Stimulated activated CD8-positive, alpha-beta memory T cell treated with anti-CD3 and anti-CD28 coated beads, Interleukin-7, amount 100 ng/mL, for 4 hours (primary cell): ENCODE measurements around the gene DYRK1A.

Experiments used
- DNase-seq, 2 donors: peaks; one replicate each; pipeline ENCODE4 v3.0.0-alpha.2; 2020; ENCODE audit warnings: low read depth in 2 of 2

DYRK1A gene

DNA sequence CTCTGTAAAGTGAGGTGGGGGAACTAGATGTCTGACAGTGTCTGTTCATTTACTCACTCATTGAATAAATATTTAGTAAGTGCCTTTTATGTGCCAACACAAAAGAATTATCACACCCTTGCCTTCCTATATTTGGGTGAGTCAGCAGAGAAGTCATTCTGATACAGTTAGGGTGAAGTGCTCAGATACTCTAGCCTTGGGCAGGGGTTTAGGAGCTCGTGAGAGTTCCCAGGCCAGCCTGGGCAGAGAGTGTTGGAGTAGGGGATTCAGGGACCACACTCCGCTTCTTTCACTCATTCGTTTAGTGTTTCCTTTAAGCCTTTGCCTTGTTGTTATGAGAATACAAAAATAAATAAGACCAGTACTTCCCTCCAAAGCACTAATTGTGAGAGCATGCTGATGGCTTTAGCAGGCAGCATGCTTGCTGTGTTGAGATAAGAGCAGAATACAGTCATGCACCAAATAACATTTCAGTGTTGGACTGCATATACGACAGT lies 83.9 kb downstream of the DYRK1A start:
- DNase-seq: no peak

DNA sequence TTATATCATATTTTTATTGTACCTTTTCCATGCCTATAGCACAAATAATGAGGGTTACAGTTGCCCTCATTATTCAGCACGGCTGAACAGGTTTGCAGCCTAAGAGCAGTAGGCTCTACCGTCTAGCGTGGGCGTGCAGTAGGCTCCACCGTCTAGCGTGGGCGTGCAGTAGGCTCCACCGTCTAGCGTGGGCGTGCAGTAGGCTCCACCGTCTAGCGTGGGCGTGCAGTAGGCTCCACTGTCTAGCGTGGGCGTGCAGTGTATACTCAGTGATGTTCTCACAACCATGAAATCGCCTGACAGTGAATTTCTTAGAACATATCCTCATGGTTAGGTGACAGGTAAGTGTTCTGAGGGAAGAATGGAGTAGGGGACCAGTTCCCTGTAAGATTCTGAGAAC lies 84.9 kb downstream of the DYRK1A start:
- DNase-seq: peak in 1 of 2 donors; percentile 27

DNA sequence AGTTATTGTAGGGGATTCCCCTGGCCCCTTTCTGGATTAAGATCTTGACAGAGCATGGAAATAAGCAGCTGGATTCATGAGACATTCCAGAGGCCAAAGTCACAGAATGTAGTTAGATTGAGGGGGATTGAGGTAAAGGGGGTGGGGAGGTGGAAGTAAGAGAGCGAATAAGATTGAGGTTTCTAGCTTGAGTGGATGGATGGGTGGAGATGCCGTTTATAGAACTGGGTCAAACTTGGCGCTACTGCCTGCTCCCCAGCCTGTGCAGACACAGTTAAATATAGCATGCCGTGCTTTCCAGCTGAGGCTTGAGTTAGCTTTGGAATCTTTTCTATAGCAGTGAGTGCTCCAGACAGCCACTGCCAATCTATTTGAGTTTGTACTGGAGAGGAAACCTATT lies 85.7 kb downstream of the DYRK1A start:
- DNase-seq: no peak

DNA sequence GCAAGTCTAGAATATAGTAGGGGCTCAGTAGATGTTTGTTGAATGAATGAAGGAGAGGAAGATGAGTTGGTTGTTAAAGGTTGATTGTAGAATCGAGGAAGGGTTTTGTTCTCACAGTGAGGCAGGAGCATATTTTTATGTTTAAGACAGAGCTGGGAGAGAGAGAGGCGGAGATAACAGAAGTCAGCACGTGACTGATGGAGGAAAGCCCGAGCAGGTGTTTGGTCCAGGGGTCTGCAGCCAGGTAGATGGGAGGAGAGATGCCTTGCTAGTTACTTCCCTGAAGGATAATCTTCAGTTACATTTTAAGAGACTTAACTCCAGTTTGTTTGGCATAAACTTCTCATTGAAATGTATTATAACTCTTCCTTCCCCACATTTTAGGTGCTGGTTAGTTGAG lies 86.8 kb downstream of the DYRK1A start:
- no peak for DNase-seq

DNA sequence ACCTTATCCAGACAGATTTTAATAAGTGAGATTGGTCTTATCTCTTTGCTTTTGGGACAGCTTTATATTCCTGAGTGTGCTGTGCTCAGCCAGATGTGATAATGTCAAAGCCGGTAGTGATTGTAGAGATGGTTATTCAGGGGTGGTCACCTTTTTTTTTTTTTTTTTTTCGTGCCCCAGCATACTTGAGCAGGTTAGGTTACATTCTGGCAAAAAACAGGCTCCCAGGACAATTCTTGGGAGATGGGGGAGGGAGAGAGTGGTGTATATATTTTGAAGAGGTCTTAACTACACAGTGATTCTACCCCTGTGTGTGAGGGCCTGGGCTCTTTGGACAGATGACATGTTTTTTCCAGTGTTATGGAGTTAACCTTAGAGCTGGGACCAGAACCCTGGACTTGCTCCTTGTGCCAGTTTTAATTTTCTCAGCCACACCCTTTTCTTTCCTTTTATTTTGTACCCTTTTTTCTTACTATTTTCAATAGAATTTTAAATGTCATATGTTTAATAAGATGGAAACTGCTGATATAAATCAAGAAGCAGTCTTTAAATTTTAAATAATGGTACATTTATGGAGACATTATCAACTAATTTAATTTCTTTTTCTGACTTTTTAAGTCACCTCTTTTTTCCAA lies 88.4 kb downstream of the DYRK1A start:
- DNase-seq: no peak

DNA sequence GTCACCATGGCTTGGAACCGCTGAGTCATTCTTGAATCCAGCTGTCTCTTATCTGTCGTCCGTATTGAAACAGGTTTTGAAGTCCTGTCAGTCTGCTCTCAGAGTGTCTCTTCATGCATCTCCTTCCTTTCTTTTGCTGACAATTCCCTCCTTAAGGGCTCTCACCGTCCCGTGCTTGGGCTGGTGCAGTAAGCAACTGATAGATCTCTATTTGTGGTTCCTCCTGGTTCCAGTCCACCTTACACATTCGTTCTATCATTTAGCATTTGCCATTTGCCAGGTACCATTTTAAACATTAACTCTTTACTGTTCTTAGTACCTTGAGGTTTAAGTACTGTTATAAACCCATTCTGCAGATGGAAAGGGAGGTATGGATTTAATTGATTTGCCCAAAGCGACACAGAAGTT lies 88.9 kb downstream of the DYRK1A start:
- no peak for DNase-seq

DNA sequence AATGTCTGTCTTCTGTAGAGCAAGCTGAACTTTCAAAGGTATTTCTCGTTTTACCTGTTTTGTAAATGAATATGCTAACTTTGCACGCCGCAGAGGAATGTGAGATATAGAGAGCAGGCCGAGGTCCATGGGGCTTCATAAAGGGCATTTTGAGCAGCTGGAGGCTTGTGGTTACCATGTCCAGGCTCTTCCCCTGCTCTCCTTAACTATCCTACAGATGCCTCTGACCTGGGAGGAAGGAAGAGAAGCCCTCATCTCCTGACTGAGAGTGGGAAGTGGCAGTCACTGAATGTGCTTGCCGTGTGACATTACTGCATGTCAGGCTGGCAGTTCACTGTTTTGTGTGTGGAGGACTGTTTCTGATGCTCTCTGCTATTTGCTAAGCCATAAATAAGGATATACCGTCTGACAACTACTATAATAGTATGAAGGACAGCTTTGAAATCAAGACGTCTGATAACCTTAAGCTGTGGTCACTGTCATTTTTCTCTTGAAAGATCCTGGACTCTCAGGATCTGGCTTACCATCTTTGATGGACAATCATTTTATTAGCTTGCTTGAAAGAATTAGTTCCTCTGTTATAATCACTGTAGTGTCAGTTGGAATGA lies 92.2 kb downstream of the DYRK1A start:
- no peak for DNase-seq

DNA sequence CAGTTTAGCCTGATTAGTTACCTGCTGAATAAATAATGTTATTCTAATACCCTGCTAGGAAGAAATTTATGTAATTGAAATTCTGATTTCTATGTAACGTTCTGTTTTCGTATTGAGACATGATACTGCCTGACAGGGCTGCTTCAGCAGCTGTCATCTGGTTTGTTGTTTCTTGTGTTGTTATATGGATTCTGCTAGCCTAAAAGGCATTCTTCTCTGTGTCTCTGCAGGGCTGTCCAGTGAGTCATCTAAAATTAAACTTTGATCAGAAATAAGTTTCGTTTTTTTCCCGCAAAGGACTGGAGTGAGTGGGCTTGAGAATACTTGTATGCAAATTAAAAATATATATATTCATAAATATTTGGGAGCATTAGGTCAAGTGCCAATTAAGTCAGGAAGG lies 93.0 kb downstream of the DYRK1A start:
- DNase-seq: no peak

DNA sequence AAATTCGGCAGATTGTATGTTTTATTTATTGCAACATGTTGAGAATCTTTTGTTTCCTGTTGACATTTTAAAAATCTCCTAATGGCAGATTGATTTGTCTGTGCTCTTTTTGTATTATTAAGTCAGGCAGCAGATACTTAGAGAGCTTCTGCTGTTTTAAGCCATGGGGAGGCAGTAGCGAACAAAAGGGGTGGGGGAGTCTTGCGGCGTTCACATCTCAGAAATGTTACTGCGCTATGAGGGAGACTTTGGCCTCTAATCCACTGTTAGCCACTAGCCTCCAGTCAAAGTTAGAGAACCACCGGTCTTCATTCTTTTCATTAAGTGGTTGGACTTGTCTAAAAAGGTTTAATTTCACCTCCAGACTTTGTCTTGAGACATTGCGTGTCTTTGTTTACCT lies 93.6 kb downstream of the DYRK1A start:
- no peak for DNase-seq

DNA sequence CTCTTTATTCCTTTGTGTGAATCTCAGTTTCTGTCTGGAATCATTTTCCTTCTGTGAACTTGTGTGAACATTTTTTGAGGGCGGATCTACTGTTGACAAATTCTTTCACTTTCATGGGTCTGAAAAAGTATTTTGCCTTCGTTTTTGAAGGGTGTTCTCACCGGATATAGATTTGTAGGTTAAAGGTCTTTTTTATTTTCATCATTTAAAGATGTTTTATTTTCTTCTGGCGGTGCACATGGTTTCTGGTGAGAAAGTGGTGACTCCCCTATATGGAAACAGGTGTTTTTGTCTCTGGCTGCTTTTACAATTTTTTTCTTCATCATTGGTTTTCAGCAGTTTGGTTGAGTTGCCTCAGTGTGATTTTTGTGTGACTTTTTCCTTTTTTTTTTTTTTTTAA lies 94.9 kb downstream of the DYRK1A start:
- no peak for DNase-seq

DNA sequence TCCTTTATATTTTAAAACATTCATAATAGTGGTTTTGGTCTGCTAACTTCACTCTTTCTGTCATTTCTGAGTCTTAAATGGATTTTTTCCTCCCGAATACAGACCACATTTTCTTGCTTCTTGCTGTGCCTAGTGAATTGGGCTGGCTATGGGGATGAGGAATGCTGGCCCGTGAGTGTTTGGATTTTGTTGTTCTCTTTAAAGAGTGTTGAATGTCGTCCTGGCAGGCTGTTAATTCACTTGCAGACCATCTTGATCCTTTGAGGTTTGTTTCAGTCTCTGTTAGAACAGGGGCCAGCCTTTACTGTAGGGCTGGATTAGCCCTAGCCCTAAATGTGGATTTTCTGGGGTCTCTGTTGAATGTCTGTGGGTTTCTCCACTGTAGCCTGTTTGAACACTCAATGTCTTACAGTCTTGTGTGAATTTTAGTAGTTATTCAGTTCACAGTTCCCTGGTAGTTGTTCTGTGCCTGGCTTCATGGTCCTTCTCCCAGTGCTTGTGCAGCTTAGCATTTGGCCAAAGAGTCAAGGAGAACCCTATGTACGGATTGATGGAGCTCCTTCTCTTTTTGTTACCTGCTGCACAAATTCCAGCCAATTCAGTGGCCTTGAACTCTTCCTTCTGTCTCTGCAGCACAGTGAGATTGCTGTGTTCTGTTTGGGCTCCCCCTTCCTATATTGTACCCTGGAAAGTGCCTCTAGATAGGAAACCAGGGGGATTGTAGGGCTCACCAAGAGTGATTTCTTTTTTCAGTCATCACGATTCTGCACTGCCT lies 95.7 kb downstream of the DYRK1A start:
- no peak for DNase-seq

DNA sequence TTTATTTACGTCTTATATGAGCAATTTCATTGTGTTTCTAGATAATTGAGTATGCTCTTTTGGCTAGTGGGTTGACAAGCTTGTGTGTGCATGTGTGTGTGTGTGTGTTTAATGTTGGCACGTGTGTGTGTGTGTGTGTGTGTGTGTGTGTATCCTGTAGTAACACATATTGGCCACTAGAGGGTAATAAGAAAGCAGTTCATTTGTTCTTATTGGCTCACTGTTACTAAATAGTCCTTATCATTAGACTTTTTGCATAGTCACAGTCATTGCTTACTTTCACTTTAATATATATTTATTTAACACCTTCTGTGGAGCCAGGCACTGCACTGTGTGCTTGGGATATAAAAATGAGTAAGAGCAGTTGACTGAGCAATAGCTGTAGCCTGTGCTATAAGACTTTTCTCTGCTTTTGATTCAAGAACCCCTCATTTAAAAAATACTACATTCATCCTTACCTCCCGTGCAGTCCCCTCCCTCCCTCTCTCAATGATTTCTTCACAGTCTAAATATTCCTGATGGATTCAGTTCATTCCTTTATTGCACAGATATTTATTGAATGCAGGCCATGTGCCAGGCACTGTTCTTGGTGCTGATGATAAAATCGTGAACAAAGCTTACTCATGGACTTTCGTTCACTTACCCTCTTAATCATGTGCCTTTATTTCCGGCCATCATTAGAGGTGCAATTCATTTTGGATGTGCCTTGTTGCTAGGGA lies 96.7 kb downstream of the DYRK1A start:
- no peak for DNase-seq

DNA sequence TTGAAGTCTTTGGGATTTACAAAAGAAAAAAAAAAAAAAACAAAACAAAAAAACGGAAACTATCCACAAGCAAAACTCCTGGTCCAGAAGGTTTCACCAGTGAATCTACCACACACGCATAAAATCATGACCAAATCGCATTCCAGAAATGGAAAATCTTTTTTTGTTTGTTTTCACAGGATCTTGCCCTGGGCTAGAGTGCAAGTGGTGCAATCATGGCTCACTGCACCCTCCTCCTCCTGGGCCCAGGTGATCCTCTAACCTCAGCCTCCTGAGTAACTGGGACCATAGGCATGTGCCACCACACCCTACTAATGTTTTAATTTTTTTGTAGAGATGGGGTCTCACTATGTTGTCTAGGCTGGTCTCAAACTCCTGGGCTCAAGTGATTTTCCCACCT lies 100.5 kb downstream of the DYRK1A start:
- DNase-seq: no peak

DNA sequence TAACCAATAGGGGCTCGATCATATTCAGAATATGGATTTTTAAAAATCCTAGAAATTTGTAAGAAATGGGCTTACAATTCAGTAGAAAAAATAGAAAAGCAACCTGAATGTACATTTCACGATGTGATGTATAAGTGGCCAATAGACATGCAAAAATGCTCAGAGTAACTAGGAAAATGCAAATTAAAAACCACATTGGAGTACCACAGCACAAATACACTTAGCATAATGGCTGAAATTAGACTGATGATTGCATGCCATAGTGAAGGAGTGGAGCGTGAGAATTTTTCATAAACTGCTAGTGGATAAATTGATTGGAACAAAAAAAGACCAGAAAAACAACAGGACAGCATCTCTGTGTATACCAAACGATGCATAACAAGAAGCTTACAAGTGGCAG lies 102.3 kb downstream of the DYRK1A start:
- DNase-seq: no peak

DNA sequence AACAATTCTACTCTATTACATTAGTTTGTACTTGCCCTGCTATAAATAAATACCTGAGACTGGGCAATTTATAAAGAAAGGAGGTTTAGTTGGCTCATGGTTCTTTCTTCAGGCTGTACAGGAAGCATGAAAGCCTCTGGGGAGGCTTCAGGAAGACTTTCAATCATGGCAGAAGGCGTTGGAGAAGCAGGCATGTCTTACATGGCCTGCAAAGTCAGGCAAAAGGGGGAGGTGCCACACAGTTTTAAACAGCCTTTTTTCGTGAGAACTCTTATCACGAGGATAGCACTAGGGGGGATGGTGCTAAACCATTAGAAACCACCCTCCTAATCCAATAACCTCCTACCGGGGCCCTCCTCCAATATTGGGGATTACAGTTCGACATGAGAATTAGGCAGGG lies 102.9 kb downstream of the DYRK1A start:
- DNase-seq: no peak

DNA sequence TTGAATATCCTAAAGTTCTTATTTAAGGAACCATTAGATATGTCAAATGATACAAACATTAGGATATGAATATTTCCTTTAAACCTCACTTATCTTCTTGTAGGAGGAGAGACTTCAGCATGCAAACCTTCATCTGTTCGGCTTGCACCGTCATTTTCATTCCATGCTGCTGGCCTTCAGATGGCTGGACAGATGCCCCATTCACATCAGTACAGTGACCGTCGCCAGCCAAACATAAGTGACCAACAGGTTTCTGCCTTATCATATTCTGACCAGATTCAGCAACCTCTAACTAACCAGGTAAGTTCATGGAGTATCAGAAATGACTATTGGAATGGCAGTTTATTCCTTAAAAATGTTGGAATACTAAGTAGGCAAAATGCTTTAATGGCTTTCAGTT lies 106.0 kb downstream of the DYRK1A start:
- no peak for DNase-seq

DNA sequence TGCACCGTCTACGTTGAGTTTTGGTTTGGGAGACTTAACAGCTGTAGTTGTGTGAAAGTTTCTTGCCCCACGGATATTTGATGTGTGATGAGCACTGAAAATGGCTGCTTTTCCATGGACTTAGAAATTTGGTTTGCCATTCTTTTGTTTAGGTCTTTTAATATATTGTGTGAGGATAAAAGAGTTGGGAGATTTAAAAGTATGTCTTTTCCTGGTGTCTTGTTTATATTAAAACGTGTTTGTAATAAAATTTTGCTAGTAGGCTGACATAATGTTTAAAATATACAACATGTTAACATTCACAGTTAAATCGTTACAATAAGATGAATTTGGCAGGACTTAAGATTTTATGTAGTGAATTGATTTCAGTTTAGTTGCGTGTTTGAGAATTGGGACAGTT lies 106.9 kb downstream of the DYRK1A start:
- DNase-seq: no peak

DNA sequence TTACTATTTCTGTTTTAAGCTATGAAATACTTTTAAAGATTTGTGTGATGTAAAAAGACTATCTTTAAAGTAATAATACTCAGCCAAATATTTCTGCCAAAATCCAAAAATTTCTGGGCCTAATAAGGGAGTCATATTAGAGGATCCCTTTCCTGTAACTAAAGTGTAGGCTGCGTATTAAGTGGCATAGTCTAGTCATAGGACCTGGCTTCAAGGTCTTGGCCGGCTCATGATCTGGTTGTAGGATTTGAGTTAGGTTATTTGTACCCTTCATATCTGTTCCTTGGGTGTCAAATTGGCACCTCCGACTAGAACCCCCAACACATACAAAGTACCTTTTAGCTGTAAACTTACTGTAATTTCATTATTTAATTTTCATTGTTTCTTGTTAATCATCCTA lies 107.8 kb downstream of the DYRK1A start:
- DNase-seq: no peak

DNA sequence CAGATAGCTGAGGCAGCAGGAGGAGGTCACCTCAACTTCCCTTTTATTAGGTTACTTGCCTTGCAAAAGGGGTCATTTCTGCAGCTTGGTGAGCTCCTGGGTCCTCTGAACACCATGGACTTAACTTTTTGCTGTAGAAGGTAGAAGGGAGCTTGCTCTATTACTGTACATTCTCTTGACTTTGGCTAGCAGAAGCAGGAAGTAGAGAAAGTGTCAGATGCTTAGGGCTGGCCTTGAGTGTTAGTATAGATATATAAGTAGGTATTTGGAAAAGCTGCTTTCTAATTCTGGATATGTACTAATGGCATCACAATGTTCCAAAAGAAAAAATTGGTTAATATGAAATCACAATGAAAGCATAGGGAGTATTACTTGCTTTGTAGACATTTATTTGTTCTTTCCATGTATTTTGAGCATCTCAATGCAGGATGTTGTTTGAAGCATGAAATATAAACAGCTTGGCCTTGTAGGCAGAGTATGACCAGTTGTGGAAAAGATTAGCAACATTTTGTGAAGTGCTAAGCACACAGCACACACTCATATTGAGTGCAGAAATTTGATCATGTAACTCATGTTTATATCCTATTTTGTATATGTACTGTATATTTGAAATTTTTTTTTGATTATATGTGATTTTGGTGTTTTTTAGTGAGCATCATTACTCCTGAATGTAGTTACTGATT lies 108.8 kb downstream of the DYRK1A start:
- DNase-seq: no peak

DNA sequence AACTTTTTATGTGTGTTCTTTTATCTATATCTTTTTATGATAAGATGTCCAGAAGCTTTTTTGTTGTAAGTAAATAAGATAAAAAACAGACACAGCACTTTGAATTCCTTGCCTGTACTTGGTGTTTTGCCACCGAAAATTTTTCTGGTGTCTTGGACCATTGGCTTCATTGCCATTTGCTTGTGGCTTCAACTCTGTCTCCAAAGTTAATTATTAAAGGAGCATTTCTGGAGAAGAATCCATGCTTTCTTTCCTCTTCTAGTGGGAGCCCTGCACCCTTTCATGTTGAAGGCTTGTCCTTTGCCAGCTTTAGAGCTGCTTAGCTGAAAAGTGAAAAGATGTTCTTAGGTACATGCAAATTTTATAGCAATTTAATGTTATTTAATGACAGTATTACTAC lies 112.2 kb downstream of the DYRK1A start:
- no peak for DNase-seq

DNA sequence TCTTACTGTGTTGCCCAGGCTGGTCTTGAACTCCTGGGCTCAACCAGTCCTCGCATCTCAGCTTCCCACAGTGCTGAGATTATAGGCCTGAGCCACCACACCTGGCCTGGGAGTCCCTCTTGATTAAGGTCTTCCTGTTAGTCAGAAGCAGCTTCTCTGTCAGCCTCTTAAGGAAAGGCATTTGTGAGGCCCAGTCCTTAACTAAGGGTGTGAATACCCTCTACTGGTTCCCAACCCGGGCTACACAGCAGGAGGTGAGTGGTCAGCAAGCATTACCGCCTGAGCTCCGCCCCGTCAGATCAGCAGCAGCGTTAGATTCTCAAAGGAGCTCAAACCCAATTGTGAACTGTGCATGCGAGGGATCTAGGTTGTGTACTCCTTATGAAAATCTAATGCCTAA lies 117.2 kb downstream of the DYRK1A start:
- no peak for DNase-seq
